GM19193 (cell line): Measurements from ENCODE around the gene THG1L.

Experiments used
- POLR2A ChIP-seq: IDR thresholded peaks from 4 replicates; pipeline ENCODE4 v1.6.1; 2011; ENCODE audit not compliant: insufficient read depth, insufficient read length; ENCODE audit errors: extremely low read depth

Gene THG1L

GRCh38 chr5:157731272-157732129, at the start of gene THG1L:
THG1L (plus strand) TSS chr5:157731420; CDS start chr5:157731441, 21 bp downstream.
- TF ChIP-seq POLR2A: peak; percentile 92

- TF ChIP-seq POLR2A: no peak
Measured at GRCh38 chr5:157682257-157682656, 49.0 kb upstream of the THG1L start.

- TF ChIP-seq POLR2A: no peak
Measured at GRCh38 chr5:157687198-157687554, 44.0 kb upstream of the THG1L start.

- no peak for TF ChIP-seq POLR2A
Measured at GRCh38 chr5:157689942-157690689, 41.1 kb upstream of the THG1L start.

- no peak for TF ChIP-seq POLR2A
Measured at GRCh38 chr5:157690690-157691433, 40.4 kb upstream of the THG1L start.

- no peak for TF ChIP-seq POLR2A
Measured at GRCh38 chr5:157703736-157704135, 27.5 kb upstream of the THG1L start.

GRCh38 chr5:157708866-157709265, 22.4 kb upstream of the THG1L start:
- no peak for TF ChIP-seq POLR2A

GRCh38 chr5:157709346-157709745, 21.9 kb upstream of the THG1L start:
- no peak for TF ChIP-seq POLR2A

GRCh38 chr5:157710431-157710830, 20.8 kb upstream of the THG1L start:
- TF ChIP-seq POLR2A: no peak

- TF ChIP-seq POLR2A: no peak
Measured at GRCh38 chr5:157710882-157711281, 20.3 kb upstream of the THG1L start.

- no peak for TF ChIP-seq POLR2A
Measured at GRCh38 chr5:157713830-157714595, 17.2 kb upstream of the THG1L start.

GRCh38 chr5:157714596-157714864, 16.7 kb upstream of the THG1L start:
- TF ChIP-seq POLR2A: no peak

- TF ChIP-seq POLR2A: no peak
Measured at GRCh38 chr5:157718519-157718918, 12.7 kb upstream of the THG1L start.

GRCh38 chr5:157719245-157719644, 12.0 kb upstream of the THG1L start:
- TF ChIP-seq POLR2A: no peak

GRCh38 chr5:157721159-157721558, 10.1 kb upstream of the THG1L start:
- no peak for TF ChIP-seq POLR2A
